HFF-Myc (cell line): Measurements from ENCODE around the gene CATSPER1.

ENCODE experiments used
- DNase-seq: peaks from one replicate; pipeline ENCODE4 v3.0.0-alpha.2; 2011; ENCODE audit warnings: low read depth; ENCODE audit errors: extremely low read depth
- H3K4me3 ChIP-seq: replicated peaks from 2 replicates; pipeline ENCODE4 v1.5.1; 2011; ENCODE audit warnings: low read depth, mild to moderate bottlenecking, control low read depth, low read length
- CTCF ChIP-seq: IDR thresholded peaks from 2 replicates; pipeline ENCODE4 v1.5.1; 2012; ENCODE audit warnings: mild to moderate bottlenecking, low read depth, low read length, control low read depth; ENCODE audit errors: missing control alignments

The CATSPER1 gene

DNA sequence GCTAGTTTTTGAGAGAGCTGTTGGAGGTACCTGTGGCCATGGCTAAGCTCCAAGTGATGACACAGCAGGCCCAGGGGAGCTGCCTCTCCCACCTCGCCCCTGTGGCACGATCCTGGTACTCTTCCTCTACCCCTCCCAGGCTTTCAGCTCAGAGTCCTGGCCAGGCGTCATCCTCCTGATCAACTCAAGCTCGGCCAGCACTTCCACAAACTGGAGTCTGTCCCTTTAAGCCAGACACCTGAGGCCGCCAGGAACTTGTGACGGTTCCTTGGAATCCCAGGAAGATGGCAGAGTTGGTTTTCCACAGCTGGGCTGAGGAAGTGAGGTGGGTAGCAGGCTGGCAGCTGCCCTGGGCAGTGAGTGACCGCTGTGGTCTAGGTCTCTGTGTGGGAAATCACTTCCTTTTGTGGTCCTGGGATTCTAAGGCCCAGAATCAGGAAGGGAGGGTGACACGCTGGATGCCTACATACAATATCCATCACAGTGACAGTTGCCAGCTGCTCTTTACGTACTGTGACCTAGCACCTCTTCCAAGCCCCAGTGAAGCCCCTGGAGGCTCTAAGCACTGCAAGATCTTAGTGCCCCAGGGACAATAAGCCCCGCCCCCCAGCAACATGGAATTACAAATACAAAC is 17.7 kb downstream of the CATSPER1 start:
- no peak for TF ChIP-seq CTCF
- H3K4me3 ChIP-seq: no peak overlapping the region
- no peak for DNase-seq

DNA sequence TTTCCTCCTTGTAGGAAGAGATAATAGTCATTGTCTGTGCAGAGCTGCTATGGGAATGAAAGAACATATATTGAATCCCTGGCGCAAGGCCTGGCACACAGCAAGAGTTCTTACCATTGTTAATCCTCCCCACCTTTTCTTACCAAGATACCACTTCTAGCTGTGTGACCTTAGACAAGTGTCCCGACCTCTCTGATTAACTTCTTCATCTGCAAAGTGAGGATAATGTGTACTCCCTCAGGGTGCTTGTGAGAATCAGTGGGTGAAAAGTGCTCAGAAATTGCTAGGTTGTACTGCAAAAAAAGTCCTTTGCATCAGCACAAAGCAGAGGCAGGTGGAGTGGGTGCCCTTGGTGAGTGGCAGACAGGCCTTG is 18.2 kb downstream of the CATSPER1 start:
- no peak for TF ChIP-seq CTCF
- DNase-seq: no peak
- H3K4me3 ChIP-seq: no peak overlapping the region

GRCh38 chr11:66007201-66007634 is 19.1 kb downstream of the CATSPER1 start:
- H3K4me3 ChIP-seq: no peak overlapping the region
- no peak for TF ChIP-seq CTCF
- DNase-seq: no peak

DNA sequence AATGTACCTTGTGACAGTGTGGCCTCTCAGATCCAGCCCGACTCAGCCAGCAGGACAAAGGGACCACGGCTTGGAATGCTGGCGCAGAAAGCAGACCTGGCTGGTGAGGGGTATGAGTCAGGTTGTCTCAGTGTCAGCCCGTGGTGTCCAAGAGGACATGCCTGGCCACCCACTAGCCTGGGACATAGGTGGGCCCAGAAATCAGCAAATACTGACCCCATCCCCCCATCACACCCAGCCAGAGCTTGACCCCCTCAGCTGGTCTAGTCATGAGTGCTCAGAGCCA is 19.4 kb downstream of the CATSPER1 start:
- no peak for DNase-seq

GRCh38 chr11:66006134-66006890 is 20.0 kb downstream of the CATSPER1 start:
- DNase-seq: no peak
- no peak overlapping the region for H3K4me3 ChIP-seq
- TF ChIP-seq CTCF: no peak

More for the DNA sequence above, 19.4 kb downstream of the CATSPER1 start:
- no peak for TF ChIP-seq CTCF
- H3K4me3 ChIP-seq: no peak overlapping the region

DNA sequence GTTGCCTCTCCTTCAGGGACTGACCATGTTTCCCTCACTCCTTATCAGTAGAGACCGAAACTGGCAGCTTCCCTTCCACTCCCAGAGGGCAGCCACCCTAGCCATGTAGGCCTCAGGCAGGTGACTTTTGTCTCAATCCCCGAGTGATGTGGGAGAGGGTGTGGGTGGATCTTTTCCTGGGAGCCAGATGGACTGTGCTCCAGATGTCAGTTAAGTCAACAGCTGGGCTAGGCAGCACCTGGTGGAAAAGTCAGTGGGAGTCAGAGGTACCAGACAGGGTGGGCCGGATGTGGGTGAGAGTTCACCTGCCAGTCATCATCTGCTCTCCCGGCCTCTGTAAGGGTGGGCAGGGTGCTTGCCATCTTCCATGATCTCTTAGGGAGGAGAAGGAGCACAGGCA is 22.1 kb downstream of the CATSPER1 start:
- TF ChIP-seq CTCF: no peak
- no peak overlapping the region for H3K4me3 ChIP-seq
- DNase-seq: no peak
